Stimulated activated CD8-positive, alpha-beta memory T cell treated with anti-CD3 and anti-CD28 coated beads, Interleukin-12 subunit alpha, Interleukin-12 subunit beta, amount 100 ng/mL, for 4 hours (primary cell): ENCODE measurements around the gene TTC7B.

Experiments
- DNase-seq: peaks from one replicate; pipeline ENCODE4 v3.0.0-alpha.2; 2020; ENCODE audit warnings: low read depth

Gene TTC7B

GRCh38 chr14:90804292-90805083 is 11.7 kb downstream of the TTC7B start:
- DNase-seq = no peak

- no peak for DNase-seq
Observed at GRCh38 chr14:90803249-90803648, 13.0 kb downstream of the TTC7B start.

GRCh38 chr14:90799420-90799819 is 16.8 kb downstream of the TTC7B start:
- no peak for DNase-seq

DNA sequence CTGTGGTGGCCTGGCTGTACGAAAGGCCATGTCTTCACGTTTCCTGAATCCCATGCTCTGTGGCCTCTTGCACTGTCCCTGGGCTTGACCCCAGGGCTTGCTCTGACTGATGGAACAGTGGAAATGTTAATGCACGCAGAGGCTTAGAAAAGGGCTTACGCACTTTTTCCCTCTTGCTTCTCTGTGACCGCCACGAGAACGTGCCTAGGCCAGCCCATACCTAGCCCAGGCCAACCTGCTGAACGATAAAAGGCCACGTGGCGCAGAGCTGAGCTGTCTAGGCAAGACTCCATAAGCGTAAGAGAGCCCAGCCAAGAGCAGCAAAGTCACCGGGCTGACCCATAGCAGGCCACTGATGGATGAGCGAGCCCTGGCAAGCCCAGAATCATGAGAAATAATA is 18.3 kb downstream of the TTC7B start:
- no peak for DNase-seq

- DNase-seq = no peak
Observed at GRCh38 chr14:90797451-90797850, 18.8 kb downstream of the TTC7B start.

DNA sequence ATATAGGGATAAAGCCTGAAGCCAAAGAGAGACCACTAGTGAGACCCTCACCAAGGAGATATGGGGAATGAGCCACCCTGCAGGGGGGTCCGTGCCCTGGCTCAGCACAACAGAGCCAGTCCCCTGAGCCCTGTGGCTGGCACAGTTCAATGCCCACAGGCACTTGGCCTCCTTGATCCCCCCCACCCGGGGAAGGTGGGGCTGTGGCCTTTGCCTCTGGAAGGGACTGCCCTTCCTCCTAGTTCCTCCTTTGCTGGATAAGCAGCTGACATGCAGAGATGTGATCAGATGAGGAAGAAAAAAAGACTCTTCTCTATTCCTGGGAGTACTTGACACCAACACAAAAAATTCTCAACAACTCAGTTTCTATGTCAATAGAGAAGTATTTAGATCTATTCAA is 19.9 kb downstream of the TTC7B start:
- DNase-seq = no peak

DNA sequence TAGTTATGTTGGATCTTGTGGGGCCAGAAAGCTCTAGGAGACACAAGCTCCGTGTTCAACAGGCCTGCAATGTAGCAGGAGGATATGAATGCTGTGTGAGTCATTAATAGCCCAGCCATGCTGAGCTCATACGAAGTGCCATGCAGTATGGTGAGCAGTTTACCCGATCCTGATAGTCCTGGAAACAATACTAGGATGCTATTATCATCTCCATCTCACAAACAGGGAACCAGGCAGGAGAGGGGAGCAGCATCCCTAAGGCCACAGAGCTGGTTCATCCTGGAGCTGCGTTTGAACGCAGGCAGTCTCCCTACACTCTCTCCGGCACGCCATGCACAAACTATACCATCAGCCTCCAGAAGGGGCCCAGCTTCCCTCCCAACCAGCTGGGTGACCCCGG is 20.5 kb downstream of the TTC7B start:
- no peak for DNase-seq

DNA sequence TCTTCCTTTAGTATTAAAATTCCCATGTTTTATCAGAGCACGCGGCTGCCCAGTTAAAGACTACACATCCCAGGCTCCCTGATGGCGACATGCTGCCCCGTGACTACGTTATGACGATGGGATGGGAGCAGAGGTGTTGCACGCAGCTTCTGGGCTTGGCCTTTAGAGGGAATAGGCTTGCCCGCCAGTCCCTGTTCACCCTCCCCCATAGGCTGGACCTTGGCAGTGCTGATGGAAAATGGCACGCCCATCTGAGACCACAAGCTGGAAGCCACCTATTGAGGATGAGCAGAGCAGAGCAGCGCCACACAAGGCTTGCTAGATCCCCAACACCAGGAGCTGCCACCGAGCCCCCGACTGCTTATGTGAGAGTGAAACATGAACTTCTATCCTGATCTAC is 24.7 kb downstream of the TTC7B start:
- DNase-seq = no peak

GRCh38 chr14:90788031-90788430 is 28.2 kb downstream of the TTC7B start:
- DNase-seq = no peak

- DNase-seq = no peak
Observed at GRCh38 chr14:90785876-90786450, 30.3 kb downstream of the TTC7B start.

- no peak for DNase-seq
Observed at GRCh38 chr14:90785471-90785870, 30.8 kb downstream of the TTC7B start.

DNA sequence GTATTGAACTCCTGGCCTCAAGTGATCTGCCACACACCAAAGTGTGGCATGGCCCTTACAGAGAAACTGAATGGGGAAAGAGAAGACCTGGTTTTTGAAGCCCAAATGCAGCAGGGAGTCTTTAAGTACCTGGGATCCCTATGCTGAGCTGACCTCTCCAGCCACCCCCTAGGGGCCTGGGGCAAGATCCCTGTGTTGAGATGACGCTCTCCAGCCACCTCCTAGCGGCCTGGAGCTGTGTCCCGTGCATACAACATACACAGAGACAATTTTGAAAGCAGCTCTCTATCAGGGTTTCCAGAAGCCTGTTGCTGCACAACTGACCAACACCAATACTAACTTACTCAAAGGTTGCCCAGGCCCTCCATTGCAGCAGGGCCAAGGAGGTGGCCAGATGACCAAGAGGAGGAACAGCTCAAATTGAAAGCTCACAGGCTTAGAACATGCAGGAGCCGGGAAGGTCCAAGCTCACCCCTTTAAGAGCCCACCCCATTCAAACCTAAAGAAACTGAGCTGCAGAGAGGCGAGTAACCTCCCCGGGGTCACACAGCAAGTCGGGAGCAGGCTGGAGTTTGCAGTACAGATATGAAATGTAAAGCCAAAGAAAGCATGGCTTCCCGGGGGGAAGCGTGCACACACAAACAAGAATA is 31.5 kb downstream of the TTC7B start:
- DNase-seq = no peak

DNA sequence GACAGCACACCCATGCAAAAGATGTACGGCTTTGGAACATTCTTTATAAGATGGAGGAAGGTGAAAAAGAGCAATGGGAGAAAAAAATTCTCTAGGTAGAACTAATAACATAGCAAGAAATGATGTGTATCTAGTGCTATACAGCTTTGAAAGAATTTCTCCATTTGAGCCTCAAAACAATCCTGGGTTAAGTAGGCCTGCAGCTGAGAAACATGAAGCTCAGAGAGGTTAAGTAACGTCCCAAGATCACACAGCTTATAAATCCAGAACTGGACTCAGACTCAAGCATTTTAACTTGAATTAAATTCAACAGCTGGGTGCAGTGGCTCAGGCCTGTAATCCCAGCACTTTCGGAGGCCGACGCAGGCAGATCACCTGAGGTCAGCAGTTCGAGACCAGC is 32.9 kb downstream of the TTC7B start:
- DNase-seq = no peak

- no peak for DNase-seq
Observed at GRCh38 chr14:90782892-90783291, 33.3 kb downstream of the TTC7B start.

DNA sequence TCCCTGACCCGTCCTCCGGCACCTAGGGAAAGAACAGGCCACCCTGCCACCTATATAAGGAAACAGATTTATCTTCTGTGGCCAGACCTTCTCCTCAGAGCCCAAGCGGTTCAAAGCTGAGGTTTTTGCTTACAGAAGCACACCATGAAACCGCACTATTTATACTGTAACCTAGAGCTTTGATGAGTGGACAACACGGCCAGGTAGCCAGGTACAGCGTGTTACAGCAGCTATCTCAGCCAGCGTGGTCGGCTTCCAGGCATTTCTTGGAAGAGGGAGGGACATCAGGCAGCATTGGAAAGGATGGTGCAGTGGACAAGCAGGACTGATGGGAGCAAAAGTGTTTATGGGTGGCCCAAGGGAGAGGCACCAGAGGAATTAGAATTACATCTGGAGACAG is 34.4 kb downstream of the TTC7B start:
- DNase-seq = no peak

DNA sequence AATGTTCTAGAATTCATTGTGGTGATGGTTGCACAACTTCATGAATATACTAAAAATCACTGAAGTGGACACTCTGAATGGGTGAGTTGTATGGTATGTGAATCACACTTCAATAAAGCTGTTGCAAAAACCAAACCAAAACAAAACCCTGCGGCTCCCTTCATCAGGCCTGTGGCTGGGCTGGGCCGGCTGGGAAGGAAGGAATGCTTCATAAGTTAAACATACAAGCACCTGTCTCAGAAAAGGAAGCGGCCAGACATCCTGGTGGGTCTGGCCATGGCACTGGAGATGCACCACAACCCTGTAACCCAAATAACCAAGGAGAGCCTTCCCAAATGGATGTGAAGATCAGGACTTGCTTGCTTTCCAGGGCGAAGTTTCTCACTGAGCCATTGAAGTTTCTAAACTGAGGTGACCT is 34.9 kb downstream of the TTC7B start:
- no peak for DNase-seq

GRCh38 chr14:90780519-90780918 is 35.7 kb downstream of the TTC7B start:
- no peak for DNase-seq

DNA sequence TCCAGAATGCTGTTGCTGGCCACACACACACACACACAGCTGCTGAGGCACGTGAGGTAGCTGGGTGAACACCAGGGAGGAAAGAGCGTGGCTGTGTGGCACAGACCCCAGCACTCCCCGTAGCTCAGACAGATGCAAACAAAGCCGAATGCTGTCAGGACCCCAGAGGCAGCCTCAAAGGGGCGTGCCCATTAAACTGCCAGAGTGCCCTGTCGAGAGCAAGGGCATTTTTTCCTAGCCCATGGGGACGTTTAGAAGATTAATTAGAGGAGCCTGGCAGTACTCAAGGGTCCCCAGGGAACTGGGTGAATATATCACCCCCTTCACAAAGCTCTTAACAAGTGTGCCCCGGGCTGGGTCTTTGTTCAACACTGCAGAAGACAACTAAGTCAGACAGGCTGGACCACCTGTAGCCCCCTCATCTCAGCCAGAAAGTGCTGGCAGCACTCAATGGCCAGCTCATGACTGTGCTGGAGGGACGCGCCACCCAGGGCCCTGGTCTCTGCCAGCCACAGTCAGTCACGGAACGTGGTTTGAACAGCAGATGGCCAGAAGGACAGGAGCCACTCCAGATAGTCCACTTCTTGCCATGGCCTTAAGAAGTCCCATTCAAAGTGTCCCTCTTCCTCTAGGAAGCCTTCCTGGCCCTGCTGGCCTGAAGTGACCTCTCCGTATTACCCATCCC is 37.5 kb downstream of the TTC7B start:
- no peak for DNase-seq

DNA sequence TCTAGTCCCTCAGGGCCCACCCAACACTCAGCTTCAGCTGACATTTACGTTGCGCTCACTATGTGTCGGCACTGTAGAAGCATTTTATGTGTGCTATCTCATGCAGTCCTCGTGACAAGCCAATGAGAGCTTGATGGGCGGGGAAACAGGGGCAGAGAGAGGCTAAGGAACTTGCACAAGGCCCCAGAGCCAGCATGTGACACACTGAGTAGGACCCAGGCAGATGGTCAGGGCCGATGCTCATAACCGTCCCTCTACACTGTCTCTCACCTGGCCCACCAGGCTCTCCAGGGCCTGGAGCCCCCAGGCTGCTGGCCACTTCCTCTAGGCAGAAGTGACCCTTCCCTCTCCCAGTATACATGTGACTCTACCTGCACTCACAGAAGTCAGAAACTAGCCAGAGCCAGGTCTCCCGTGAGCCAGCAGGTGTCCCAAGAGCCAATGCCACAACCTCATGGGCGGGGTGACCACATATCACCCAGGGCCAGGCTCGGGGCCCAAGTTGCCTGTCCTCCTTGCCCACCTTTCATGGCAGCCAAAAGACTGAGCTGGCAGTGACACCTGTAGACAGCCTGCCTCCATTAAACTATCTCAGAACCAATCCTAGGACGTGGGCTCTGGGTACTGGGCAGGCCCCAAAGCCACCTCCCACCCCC is 38.3 kb downstream of the TTC7B start:
- no peak for DNase-seq

GRCh38 chr14:90777358-90777757 is 38.9 kb downstream of the TTC7B start:
- no peak for DNase-seq

DNA sequence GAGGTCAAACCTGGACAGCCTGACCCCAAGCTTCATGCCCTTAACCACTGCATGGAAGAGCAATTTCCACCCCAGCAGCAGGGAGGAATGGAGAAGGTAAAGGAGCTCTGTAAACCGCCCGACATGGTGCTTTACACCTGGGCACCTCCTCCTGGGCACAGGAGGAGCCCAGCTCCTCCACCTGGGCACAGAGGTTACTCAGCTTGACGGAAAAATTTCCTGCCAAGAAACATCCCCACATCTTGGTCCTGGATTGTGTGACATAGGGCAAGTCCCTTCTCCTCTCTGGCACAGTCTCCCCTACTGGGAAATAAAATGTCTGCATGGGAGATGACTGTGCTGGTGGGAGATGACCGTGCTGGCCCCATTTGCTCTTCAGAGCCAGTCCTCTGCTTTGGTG is 40.8 kb downstream of the TTC7B start:
- no peak for DNase-seq

GRCh38 chr14:90774316-90774715 is 41.9 kb downstream of the TTC7B start:
- no peak for DNase-seq
